HCT116 (cell line): ENCODE measurements around the gene STOX2. TPM values are rescaled to one million over a fixed set of nuclear protein-coding genes. Genes with fewer than 3 reads are reported as not detected.

ENCODE experiments used
- ATAC-seq: fragments of 200-7000 bp; cut with Tn5 transposase; 2 replicates; pipeline ENCODE4 v1.9.1; 2020; ENCODE audit warnings: mild to moderate bottlenecking, moderate library complexity
- BruUV-seq: library from RNA; stranded (reverse); fragments of 400-500 nt; replicated peaks from 2 replicates; lab custom pipeline; 2021; lab: Mats Ljungman, UMichigan
- CTCF ChIA-PET: fragments of 300-600 bp; sonication (Branson Sonifier 250); formaldehyde crosslinking; loops from one replicate; lab custom pipeline; 2021; ENCODE audit warnings: antibody characterized with exemption; lab: Charles Lee
- POLR2A ChIA-PET: fragments of 300-600, 350-600 bp; sonication (Branson Sonifier 250); formaldehyde crosslinking; loops from one replicate; lab custom pipeline; 2021; ENCODE audit warnings: antibody characterized with exemption; lab: Charles Lee
- RAD21 ChIA-PET, 2 experiments: fragments of 300-600 bp; sonication (Branson Sonifier 250); formaldehyde crosslinking; loops; one replicate each; lab custom pipeline; 2023; ENCODE audit warnings: low total read pairs in 2 of 2; ENCODE audit not compliant: uncharacterized antibody in 2 of 2, unreplicated experiment in 2 of 2, low non-redundant PET in 1 of 2; lab: Charles Lee
- DNase-seq: peaks from one replicate; pipeline ENCODE4 v3.0.0-alpha.2; 2010; ENCODE audit warnings: low read depth, low spot score
- H2AFZ ChIP-seq: fragments of 200-600 bp; shearing (Covaris generic), sonication (generic); 2 replicates; pipeline ENCODE4 v1.6.1; 2017; ENCODE audit warnings: low read depth, mixed run types, mixed read lengths, antibody characterized with exemption, low read length; ENCODE audit not compliant: poor library complexity, severe bottlenecking
- H3K27ac ChIP-seq: 2 replicates; pipeline ENCODE4 v1.5.1; 2012; ENCODE audit warnings: low read depth, low read length
- H3K27me3 ChIP-seq: fragments of 200-600 bp; sonication (generic); 2 replicates; pipeline ENCODE4 v1.6.1; 2016; ENCODE audit warnings: mixed run types, low read length, mixed read lengths; ENCODE audit not compliant: insufficient read depth
- H3K36me3 ChIP-seq, 2 experiments: fragments of 200-500 bp in 1 of 2; fragments of 200-600 bp in 1 of 2; sonication (Bioruptor generic) in 1 of 2; sonication (generic) in 1 of 2; 2 replicates each; pipeline versions ENCODE4 v1.5.1 to v1.6.1; 2014 to 2016; ENCODE audit warnings: low read length in 2 of 2, inconsistent platforms in 1 of 2, mixed read lengths in 1 of 2, mixed run types in 1 of 2; ENCODE audit not compliant: insufficient read depth in 2 of 2, control insufficient read depth in 1 of 2
- H3K4me1 ChIP-seq, 2 experiments: fragments of 200-600 bp in 1 of 2; sonication (generic) in 1 of 2; 2 replicates each; pipeline versions ENCODE4 v1.5.1 to v1.6.1; 2012 to 2017; ENCODE audit warnings: low read length in 2 of 2, inconsistent platforms in 1 of 2, mild to moderate bottlenecking in 1 of 2, mixed read lengths in 1 of 2, mixed run types in 1 of 2, moderate library complexity in 1 of 2; ENCODE audit not compliant: insufficient read depth in 2 of 2, control insufficient read depth in 1 of 2
- H3K4me2 ChIP-seq: fragments of 200-600 bp; sonication (generic); 2 replicates; pipeline ENCODE4 v1.6.1; 2017; ENCODE audit warnings: mixed run types, low read length, mixed read lengths
- H3K4me3 ChIP-seq, 2 experiments: fragments of 200-600 bp in 1 of 2; sonication (generic) in 1 of 2; replicated peaks in 1 of 2; 2 replicates each; pipeline ENCODE4 v1.5.1; 2011 to 2016; ENCODE audit warnings: low read length in 2 of 2, control low read depth in 1 of 2, low read depth in 1 of 2, mild to moderate bottlenecking in 1 of 2, mixed read lengths in 1 of 2, mixed run types in 1 of 2
- H3K79me2 ChIP-seq: fragments of 200-600 bp; sonication (generic); 2 replicates; pipeline ENCODE4 v1.6.1; 2017; ENCODE audit warnings: mild to moderate bottlenecking, mixed run types, low read length, moderate library complexity, mixed read lengths; ENCODE audit not compliant: insufficient read depth
- H3K9ac ChIP-seq: fragments of 200-600 bp; sonication (generic); 2 replicates; pipeline ENCODE4 v1.6.1; 2016; ENCODE audit warnings: low read length, mixed read lengths
- H3K9me2 ChIP-seq: fragments of 200-600 bp; sonication (generic), shearing (Covaris generic); 2 replicates; pipeline ENCODE4 v1.6.1; 2017; ENCODE audit warnings: mixed run types, mild to moderate bottlenecking, moderate library complexity; ENCODE audit not compliant: insufficient read depth
- H3K9me3 ChIP-seq, 2 experiments: fragments of 200-500 bp in 1 of 2; fragments of 200-600 bp in 1 of 2; sonication (Bioruptor generic) in 1 of 2; sonication (generic) in 1 of 2; 2 replicates each; pipeline ENCODE4 v1.6.1; 2014 to 2017; ENCODE audit warnings: low read length in 2 of 2, mixed read lengths in 2 of 2, inconsistent platforms in 1 of 2, low read depth in 1 of 2, mild to moderate bottlenecking in 1 of 2, mixed run types in 1 of 2, moderate library complexity in 1 of 2; ENCODE audit not compliant: control insufficient read depth in 1 of 2, insufficient read depth in 1 of 2
- H4K20me1 ChIP-seq: fragments of 200-600 bp; sonication (generic), shearing (Covaris generic); 2 replicates; pipeline ENCODE4 v1.6.1; 2017; ENCODE audit warnings: mixed run types, mild to moderate bottlenecking, moderate library complexity; ENCODE audit not compliant: insufficient read depth
- CTCF ChIP-seq, 3 experiments: fragments of 200-600 bp in 1 of 3; sonication (generic) in 1 of 3; IDR thresholded peaks in 2 of 3; conservative IDR thresholded peaks in 1 of 3; 2 replicates each; pipeline ENCODE4 v1.5.1; 2012 to 2017; ENCODE audit warnings: low read depth in 2 of 3, low read length in 2 of 3, antibody characterized with exemption in 1 of 3, borderline replicate concordance in 1 of 3, control low read depth in 1 of 3, mild to moderate bottlenecking in 1 of 3, mixed read lengths in 1 of 3, mixed run types in 1 of 3, moderate library complexity in 1 of 3; ENCODE audit not compliant: insufficient read depth in 1 of 3
- ELF1 ChIP-seq: IDR thresholded peaks from 2 replicates; pipeline ENCODE4 v1.6.1; 2012; ENCODE audit warnings: low read depth, borderline replicate concordance
- JUND ChIP-seq: IDR thresholded peaks from 2 replicates; pipeline ENCODE4 v1.6.1; 2012
- MAX ChIP-seq: IDR thresholded peaks from 2 replicates; pipeline ENCODE4 v1.6.1; 2012
- SP1 ChIP-seq: IDR thresholded peaks from 2 replicates; pipeline ENCODE4 v1.6.1; 2012; ENCODE audit warnings: low read depth
- SRF ChIP-seq: IDR thresholded peaks from 2 replicates; pipeline ENCODE4 v1.6.1; 2012; ENCODE audit warnings: low read depth
- TCF7L2 ChIP-seq: IDR thresholded peaks from 2 replicates; pipeline ENCODE4 v1.7.0; 2011; ENCODE audit warnings: borderline replicate concordance, inconsistent platforms; ENCODE audit not compliant: insufficient read depth, insufficient read length; ENCODE audit errors: extremely low read depth
- YY1 ChIP-seq: IDR thresholded peaks from 2 replicates; pipeline ENCODE4 v1.6.1; 2011; ENCODE audit warnings: low read length, low read depth, moderate library complexity, mild to moderate bottlenecking; ENCODE audit not compliant: insufficient replicate concordance; ENCODE audit errors: extremely low read depth
- intact Hi-C: fragments of 100-400 bp; cut with micrococcal nuclease; formaldehyde crosslinking; loops from 2 replicates; pipeline ENCODE4 v1.10.0; 2022
- total RNA-seq: library from RNA; stranded (reverse); gene quantifications from one replicate; pipeline ENCODE4 v1.2.1, GENCODE V29; 2021; ENCODE audit not compliant: unreplicated experiment
- TF ChIP-seq, protein P1 (sequence below): IDR thresholded peaks from 2 replicates; pipeline ENCODE4 v1.6.1; 2011; ENCODE audit warnings: mild to moderate bottlenecking, low read length, moderate library complexity; ENCODE audit not compliant: insufficient replicate concordance; ENCODE audit errors: extremely low read depth

The STOX2 gene
- total RNA-seq, 1 experiment from 2014 or later = 6.3 TPM

DNA sequence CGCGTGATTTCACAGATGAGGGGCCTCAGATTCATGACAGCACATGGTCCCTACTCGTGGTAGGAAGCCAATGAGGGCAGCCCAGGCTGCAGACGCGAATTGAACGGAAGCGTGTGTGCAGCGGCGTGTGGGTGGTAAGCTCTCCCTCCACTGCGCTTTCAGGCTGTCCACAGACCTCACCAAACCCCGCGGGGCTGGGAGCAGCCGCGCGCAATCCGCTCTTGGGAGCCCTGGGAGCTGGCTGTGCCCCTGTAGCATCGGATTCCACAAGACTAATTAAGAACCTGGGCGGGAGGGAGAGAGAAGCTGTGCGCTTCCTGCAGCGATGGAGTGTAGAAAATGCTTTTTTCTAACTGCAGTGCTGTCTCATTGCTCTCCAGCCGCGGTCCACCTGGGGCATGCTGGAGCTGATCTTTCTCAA, 134.9 kb downstream of the STOX2 start:
- Histone ChIP-seq H3K4me2 (no peak overlapping the region), H3K9me2 (no peaks in the 10 kb centered on the region)

More for the DNA sequence above, 134.9 kb downstream of the STOX2 start:
- Histone ChIP-seq H4K20me1 (no peaks in the 10 kb centered on the region), H3K27me3 (no peaks in the 10 kb centered on the region), H3K4me3 (no peak overlapping the region), H3K9ac (no peak overlapping the region), H3K36me3 (no peaks in the 10 kb centered on the region), H3K9me3 (no peaks in the 10 kb centered on the region), H3K4me1 (no peaks in the 10 kb centered on the region), H3K27ac (no peak overlapping the region), H2AFZ (no peak overlapping the region), H3K79me2 (no peaks in the 10 kb centered on the region)
- ChIA-PET CTCF (no interaction called here), RAD21 (interaction anchor here in 1 of 2 experiments (0.6 kb wide), 1 partner anchor 20 kb away, joined by 4 read pairs; no protein-coding TSS in a partner anchor), POLR2A (no interaction called here)
- intact Hi-C loops = no loop called here
- BruUV-seq = no TSS peak
- TF ChIP-seq JUND (no peak), ELF1 (no peak), TCF7L2 (no peak), SRF (no peak), CTCF (IDR thresholded peaks at IDR 0.05 in 2 of 3, conservative IDR thresholded peaks at IDR 0.05 in 1 of 3; ENCODE audit: borderline replicate concordance in 1 of 3, insufficient read depth in 1 of 3, low read depth in 2 of 3, low read length in 2 of 3) (no peak), MAX (no peak), YY1 (no peak), SP1 (no peak)
- TF ChIP-seq, protein P1, sequence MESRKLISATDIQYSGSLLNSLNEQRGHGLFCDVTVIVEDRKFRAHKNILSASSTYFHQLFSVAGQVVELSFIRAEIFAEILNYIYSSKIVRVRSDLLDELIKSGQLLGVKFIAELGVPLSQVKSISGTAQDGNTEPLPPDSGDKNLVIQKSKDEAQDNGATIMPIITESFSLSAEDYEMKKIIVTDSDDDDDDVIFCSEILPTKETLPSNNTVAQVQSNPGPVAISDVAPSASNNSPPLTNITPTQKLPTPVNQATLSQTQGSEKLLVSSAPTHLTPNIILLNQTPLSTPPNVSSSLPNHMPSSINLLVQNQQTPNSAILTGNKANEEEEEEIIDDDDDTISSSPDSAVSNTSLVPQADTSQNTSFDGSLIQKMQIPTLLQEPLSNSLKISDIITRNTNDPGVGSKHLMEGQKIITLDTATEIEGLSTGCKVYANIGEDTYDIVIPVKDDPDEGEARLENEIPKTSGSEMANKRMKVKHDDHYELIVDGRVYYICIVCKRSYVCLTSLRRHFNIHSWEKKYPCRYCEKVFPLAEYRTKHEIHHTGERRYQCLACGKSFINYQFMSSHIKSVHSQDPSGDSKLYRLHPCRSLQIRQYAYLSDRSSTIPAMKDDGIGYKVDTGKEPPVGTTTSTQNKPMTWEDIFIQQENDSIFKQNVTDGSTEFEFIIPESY = no peak
- DNase-seq (no peak), ATAC-seq (no peak)
